GM11168 (cell line): ENCODE results near the gene ASAH2B.
"Not testable (repeated sequence)": the region's sequence is repeated elsewhere in the genome, so short reads cannot be mapped to it uniquely, and the experiment has no call there.

ENCODE experiments used
- in situ Hi-C: fragments of 300-500 bp; cut with MboI; formaldehyde crosslinking; loops from one replicate; pipeline ENCODE4 v1.12.0; 2022; ENCODE audit warnings: low sequenced_read_pairs; ENCODE audit not compliant: unreplicated experiment

Gene ASAH2B

DNA sequence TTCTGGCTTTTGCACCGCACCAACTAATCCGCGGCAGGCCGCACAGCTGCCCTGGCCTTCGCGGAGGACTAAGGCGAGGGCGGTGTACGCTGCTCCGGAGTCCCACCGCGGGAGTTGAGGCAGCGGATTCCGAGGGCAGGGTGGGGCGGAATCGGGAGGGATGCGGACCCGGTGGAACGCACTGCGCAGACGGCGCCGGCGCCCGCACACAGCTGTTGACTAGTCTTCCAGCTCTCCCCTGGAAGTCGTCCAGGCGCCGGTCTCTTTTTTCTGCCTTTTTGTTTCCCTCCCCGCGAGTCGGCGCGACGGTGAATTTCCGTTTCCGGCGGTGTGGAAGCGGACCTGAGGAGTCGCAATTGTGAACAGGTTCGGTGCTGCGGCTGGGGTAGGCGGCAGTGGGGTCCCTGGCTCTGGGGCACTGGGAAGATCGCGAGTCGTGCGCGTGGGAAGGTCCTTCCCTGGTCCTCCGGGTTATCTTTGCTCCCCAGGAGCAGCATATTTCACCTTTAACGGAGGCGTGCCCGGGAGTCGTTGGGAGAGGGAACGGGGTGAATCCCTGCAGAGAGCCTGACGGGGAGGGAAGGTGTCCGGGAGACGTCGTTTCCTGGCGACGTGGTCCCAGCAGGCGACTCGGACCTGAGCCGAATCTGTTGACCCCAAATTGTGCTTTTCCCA, at the start of gene ASAH2B:
TSS of gene ASAH2B (plus strand) at position 319 of the 675 bp plus-strand sequence. CDS start 5,195 bp downstream, outside the sequence.
- in situ Hi-C loops: loop anchor here (10.0 kb wide), 1 partner anchor 545 kb away; no protein-coding TSS in a partner anchor

DNA sequence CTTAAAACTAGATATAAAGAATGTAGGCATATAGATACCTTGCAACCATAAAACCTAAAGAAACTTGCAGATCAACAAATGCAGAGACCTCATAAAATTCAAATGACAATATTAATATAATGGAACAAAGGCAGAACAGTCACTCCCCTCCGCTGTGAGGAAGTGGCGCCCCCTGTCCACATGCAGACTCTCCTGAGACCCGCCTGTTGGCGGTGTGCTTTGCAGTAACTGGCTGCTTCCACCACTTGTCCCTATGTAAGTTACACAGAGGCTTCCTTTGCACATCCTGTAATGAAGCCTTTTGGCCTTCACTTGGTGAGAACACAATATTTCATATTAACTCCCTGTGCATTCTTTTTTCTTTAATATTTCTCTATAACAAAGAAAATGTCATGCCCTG, 41.9 kb upstream of the ASAH2B start:
- in situ Hi-C loops: not testable (repeated sequence)

DNA sequence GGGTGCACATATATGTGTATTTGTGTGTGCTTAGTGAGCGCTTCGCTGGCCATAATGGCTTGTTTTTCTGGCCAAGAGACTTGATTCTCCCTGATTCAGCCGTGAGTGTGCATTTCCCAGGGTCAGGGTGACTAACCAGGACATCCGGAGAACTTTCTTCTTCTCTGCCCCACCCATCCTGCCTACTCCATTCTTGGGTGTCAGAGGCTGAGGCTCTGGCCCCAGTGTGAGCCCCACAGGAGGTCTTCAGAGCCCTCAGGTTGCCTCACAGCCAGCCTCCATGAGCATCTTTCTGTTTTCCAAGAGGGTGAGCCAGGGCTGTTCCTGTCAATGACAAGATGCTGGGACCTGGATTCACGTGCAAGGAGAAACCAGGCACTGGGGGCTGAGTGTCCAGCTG, 37.8 kb upstream of the ASAH2B start:
- in situ Hi-C loops: not testable (repeated sequence)

DNA sequence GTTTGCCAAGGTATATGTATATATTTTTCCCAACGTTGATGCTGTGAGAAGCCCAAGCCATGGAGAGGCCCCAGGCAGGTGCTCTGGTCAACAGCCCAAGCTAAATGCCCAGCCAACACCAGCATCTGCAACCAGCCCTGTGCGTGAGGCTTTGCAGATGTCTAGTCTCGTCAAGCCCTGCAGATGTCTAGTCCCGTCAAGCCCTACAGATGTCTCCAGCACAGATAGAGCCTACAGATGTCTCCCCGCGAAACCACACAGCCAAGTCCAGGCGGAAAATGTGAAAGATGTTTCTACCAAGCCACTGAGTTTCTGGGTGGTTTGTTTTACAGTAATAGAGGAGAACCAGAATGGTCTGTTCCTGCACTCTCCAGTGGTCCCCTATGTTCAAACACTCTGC, 36.7 kb upstream of the ASAH2B start:
- in situ Hi-C loops: not testable (repeated sequence)

DNA sequence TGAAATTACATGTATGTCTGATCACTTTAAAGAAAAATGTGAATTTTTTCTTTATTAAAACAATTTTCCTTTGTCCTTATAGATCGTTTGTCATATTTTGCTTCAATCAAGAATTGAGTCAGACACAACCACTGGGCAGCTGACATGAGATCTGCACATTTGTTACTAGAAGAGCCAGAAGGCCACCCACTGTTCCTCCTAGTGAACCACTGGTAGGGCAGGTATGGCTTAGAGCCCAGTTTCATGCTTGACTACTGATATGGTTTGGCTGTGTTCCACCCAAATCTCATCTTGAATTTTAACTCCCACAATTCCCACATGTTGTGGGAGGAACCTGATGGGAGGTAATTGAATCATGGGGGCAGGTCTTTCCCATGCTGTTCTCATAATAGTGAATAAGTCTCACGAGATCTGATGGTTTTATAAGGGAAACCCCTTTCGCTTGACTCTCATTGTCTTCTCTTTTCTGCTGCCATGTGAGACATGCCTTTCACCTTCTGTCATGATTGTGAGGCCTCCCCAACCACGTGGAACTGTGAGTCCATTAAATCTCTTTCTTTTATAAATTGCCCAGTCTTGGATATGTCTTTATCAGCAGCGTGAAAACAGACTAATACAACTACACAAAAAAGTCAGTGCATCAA, 35.2 kb upstream of the ASAH2B start:
- in situ Hi-C loops: not testable (repeated sequence)

DNA sequence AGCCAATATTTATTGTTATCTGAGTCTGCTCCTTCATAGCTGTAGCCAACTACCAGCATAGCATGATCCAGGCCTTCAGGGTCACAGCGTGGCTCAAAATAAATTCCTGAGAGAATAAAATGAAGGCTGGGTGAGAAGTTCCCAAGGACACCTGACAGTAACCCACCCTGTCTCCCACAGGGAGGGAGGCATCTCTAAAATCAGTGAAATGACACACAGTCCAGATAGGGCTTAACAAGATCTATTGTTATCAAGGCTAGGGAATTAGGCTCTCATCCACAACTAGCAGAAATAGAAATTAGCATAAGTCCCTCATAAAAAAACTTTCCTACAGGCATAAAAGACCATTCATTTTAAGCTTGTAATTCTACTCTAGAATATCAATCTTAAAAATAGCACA, 33.7 kb upstream of the ASAH2B start:
- in situ Hi-C loops: not testable (repeated sequence)

DNA sequence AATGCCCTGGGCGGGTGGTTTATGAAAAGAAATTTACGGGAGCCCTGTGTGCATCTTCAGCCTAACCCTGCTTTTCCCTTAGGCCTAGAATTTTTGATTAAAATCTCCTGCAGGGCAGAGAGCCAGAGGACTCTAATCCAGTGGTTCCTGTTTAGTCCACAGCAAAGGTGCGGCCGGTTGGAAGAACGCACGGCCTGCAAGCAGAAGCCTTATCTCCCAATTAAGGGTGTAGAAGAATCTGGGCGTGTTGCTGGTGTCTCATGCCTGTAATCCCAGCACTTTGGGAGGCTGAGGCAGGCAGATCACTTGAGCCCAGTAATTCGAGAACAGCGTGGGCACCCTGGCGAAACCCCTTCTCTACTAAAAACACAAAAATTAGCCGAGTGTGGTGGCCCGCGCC, 29.5 kb upstream of the ASAH2B start:
- in situ Hi-C loops: not testable (repeated sequence)

DNA sequence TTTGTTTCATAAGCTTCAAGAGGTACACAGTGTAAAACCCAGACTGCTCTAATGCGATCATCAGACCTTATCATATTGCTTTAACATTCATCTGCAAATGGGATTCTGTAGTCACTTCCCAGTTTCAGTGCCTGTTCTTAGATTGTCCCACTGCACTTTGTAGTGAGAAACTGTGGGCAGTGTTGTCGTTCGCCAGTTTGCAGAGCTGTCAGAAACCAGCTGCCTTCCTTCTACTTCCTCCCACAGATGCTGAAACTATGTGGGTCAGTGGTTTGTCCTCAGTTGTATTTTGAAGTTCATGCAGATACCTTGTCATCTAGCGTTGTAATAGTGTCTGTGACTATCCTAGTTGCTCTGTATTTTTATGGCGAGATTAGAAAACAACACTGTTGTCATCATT, 15.9 kb upstream of the ASAH2B start:
- in situ Hi-C loops: not testable (repeated sequence)

DNA sequence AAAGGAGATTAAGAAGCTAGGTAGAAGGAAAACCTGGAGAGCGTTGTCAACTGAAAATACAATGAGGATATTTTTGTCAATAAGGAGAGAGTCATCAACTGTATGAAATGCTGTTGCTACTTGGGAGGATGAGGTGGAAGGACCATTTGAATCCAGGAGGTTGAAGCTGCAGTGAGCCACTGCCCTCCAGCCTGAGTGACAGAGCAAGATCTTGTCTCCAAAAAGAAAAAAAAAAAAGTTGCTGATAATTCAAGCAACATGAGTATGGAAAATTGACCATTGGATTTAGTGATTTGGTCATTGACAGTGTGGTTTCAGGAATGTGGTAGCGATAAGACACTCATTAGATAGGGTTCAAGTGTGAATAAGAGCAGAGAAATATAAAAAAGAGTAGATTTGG, 11.6 kb upstream of the ASAH2B start:
- in situ Hi-C loops: not testable (repeated sequence)

DNA sequence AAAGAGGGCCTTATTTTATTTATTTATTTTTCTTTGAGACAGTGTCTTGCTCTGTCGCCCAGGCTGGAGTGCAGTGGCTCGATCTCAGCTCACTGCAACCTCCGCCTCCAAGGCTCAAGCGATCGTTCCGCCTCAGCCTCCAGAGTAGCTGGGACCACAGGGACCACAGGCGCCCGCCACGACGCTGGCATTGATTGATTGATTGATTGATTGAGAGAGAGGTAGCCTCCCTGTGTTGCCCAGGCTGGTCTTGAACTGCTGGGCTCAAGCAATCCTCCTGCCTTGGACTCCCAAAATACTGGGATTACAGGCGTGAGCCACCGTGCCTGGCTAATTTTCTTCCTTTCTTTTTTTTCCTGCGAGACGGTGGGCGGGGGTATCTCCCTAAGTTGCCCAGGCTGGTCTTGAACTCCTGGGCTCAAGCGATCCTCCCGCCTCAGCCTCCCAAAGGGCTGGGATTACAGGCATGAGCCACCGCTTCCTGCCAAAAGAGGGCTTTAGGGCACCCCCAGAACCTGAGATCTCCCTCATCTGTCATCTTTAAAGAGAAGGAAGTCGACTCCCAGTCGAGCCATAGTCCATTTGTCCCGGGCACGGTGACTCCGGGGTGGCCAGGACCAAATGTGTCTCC, 634 bp upstream of the ASAH2B start:
- in situ Hi-C loops: not testable (repeated sequence)

DNA sequence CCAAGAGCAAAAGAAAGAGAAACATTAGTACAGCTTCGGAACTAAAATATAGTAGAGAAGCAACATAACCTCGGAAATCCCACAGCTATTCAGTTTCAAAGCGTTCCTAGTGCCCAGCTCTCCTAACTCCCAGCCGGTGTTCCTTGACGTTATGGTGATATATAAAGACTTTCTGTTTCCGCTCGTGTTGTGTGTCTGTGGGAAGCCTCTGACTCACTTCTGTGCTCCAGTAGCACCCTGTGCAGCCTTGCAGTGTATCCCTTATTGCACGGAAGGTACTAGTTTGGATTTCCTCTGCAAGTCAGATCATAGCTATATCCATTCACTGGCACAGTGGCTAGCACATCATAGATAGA, 535 bp downstream of the ASAH2B start:
- in situ Hi-C loops: loop anchor here (10.0 kb wide), 1 partner anchor 545 kb away; no protein-coding TSS in a partner anchor

DNA sequence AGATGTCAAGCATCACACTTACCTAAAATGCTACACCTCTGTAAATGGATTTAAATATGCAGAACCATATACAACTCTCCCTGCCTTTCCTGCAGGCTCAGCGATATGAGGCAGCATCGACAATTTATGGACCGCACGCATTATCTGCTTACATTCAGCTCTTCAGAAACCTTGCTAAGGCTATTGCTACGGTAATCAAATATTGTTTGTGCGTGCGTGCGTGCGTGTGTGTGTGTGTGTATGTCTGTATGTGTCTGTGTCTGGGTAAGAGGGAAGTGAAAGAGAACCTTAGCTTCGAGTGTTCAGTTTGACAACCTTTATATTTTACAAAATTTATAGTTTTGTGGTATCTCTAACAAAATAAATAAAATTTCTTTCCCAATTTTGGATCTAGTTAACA, 3.1 kb downstream of the ASAH2B start:
- in situ Hi-C loops: loop anchor here (10.0 kb wide), 1 partner anchor 548 kb away; no protein-coding TSS in a partner anchor

DNA sequence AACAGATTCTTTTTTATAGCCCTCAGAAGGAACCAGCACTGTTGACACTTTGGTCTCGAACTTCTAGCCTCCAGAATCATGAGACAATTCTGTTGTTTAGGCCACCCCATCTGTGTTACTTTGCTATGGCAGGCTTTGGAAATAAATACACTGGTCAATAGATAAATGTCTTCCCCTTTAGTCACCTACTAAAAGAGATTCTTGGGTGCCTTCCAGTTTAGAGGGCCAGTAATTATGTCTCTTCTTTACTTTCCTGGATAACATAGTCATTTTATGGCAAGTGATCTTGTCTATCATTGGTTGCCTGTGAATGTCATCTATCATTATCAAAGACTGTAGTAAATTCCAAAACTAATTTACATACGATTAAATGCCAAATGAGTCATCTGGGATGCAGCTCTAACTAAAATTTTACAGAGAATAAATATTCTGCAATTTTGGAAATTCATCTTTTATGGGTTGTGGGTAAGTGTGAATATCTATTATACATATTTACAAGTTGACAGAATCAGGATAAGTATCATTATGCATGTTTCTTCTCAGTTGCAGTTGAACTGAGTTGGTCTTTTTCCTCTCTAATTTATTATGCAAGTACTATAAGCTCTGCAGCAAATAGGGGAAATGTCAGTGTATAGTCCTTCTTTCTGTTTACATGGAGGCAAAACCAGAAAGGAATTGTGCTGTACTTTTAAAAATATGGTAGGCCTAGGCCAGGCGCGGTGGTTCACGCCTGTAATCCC, 27.2 kb downstream of the ASAH2B start:
- in situ Hi-C loops: loop anchor here (5.0 kb wide), 1 partner anchor 595 kb away; no protein-coding TSS in a partner anchor

DNA sequence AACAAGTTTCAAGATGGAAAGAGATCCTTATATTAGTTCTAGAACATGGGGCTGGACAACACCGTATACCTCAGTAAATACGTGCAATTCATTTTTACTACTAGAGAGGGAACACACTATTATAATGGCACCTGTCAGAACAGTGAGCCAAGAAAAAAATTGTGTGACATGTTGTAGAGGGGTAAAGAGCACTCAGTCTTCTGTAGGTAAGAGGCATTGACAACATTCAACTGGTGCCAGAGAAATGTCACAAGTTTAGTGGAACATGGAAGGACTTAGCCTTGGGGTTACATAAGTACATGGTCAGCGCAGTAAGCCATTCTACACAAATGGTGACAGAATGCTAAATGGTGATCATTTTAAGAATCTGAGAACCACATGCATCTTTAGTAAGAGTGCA, 32.3 kb downstream of the ASAH2B start:
- in situ Hi-C loops: not testable (repeated sequence)

DNA sequence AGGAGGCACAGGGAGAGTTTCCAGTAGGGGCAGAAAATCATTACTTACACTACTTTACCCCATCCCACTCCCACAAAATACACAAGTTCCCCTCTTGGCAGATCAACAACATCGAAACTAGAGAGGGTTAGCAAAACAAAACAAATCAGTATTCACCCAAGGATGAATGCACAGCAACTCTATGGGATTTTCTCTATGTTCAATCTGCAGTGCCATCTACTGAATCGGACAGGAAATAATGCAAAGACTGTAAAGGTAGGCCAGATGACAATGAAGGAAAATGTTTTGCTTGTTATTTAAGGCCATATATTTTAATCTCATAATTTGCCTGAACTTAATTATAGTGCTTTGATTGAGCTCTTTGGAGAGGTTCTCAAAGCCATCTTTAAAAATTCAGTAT, 35.1 kb downstream of the ASAH2B start:
- in situ Hi-C loops: not testable (repeated sequence)

DNA sequence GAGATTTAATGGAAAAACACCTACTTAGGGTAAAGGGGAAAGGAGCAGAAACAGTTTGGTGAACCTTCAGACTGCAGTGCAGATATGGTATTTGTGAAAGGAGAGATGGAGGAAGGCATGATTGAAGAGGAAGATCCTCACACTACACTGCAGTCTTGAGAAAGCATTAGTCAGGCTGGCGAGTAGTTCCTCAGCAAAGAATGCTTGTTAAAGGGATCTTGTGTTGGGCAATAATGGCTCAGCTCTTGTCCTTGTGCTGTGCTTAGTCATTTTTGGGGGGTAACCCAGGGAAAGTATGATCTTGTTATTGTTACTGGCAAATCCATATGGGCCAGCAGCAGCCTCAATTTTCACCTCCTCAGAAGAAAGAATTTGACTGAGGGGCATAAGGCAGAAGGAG, 40.3 kb downstream of the ASAH2B start:
- in situ Hi-C loops: not testable (repeated sequence)

DNA sequence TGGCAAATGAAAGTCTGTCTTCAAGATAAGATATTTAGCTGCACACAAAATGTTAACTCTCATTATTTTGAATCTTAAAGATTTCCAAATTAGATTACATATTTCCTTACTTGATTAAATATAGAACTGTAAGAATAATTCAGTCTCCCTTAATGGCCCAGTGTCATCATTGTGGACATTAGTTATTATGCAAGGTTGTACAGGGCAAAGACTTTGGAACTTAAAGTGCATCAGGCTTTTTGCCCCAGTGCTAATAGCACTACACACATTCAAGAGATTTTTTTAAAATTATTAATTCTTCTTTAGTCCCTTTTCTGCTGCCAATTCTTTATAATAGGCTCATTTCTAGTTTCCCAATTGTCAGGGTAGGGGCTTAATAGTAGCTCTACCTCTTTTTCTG, 42.3 kb downstream of the ASAH2B start:
- in situ Hi-C loops: not testable (repeated sequence)

DNA sequence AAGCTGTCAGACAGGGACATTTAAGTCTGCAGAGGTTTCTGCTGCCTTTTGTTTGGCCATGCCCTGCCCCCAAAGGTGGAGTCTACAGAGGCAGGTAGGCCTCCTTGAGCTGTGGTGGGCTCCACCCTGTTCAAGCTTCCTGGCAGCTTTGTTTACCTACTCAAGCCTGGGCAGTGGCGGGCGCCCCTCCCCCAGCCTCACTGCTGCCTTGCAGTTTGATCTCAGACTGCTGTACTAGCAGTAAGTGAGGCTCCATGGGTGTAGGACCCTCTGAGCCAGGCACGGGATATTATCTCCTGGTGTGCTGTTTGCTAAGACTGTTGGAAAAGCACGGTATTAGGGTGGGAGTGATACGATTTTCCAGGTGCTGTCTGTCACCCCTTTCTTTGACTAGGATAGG, 48.2 kb downstream of the ASAH2B start:
- in situ Hi-C loops: not testable (repeated sequence)

DNA sequence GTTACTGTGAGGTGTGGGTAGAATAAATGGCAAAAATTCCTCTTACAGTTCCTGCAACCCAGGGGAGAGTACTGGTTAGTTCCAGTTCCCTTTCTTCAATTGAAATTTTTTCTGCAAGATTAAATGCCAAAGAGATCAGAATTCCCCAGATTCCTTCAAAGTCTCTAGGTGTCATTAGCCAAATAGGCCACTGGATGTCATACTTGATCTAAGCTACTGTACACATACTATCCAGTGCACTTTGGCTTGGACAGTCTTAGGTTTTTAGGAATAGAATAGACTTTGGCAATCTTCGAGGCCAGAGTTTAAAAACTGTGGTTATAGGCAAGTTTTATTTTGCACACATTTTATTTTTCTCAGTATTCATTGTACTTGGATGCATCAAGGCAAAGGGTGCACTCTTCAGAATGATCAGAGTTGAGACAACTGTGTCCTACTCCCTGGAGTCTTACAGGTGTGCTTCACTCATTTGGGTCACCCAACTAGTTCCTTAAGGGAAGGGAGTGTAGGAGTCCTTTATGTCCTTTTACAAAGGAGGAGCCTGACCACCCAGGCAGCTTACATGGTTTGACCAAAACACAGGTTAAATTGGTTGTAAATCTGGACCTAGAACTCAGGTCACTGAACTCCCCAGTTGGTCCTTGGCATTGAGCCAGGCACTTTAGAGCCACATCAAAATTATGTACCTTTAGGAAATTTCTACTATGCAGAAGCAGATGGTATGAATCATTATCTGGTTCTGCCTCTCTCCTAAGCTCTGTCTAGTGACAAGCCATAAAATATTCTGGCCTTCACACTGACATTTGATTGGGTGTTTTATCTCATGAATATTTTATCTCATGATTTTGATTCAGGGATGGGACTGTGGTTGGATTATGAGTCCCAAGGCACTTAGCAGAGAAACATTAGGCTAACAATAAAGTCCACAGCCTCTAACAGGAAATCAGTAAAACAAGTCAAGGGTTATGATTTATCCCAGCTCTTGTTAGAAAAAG, 49.5 kb downstream of the ASAH2B start:
- in situ Hi-C loops: no loop called here

DNA sequence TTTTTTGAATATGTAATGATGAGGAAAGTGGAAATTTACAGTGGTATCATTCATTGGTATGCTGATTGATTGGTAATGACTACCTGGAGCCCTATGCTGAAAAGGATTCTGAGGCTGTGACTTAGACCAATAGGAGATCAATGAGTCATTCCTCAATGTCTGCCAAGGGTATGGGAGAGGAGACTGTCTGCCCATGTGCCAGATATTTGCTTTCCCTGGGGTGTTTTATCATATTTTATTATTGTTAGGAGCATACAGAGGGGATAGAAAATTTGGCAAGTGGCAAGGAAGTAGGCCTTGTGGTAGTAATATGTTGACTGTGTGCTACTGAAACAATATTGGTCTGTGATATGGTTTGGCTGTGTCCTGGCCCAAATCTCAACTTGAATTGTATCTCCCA, 54.8 kb downstream of the ASAH2B start:
- in situ Hi-C loops: no loop called here
